Measurements from ENCODE around the gene HIVEP3. TPM values are rescaled to one million over a fixed set of nuclear protein-coding genes. Genes with fewer than 3 reads are reported as not detected.

HIVEP3 gene
- total RNA-seq, 1 experiment from 2014 or later = 6.0 TPM

GRCh38 chr1:41480204-41481108 is 438.3 kb downstream of the HIVEP3 start:
- no peak overlapping the region for H3K4me3 ChIP-seq (ENCODE audit: low read depth in 2 of 2, low read length in 2 of 2)
- TF ChIP-seq REST (IDR thresholded peaks at IDR 0.05; ENCODE audit: insufficient read depth in 1 of 2, low read depth in 2 of 2, low read length in 1 of 2) (no peak), SIN3A (IDR thresholded peaks at IDR 0.05; ENCODE audit: borderline replicate concordance, insufficient read depth, low read depth, low read length) (no peak), POLR2AphosphoS5 (IDR thresholded peaks at IDR 0.05; ENCODE audit: low read depth, low read length) (no peak), TCF7L2 (IDR thresholded peaks at IDR 0.05; ENCODE audit: low read depth, low read length) (no peak), CTCF (IDR thresholded peaks at IDR 0.05) (no peak)
- ATAC-seq (no peak), DNase-seq (ENCODE audit: low read depth, low spot score) (no peak)
- H3K27ac ChIP-seq (ENCODE audit: low read length) = no peak overlapping the region
- H3K9me3 ChIP-seq (ENCODE audit: control insufficient read depth, insufficient read depth, low read depth, low read length) = no peaks in the 10 kb centered on the region
- in situ Hi-C loops (cut with HindIII; ENCODE audit: low pct_unique_long_range_greater_than_20kb, low sequenced_read_pairs) = no loop called here
- BruUV-seq (replicated peaks) = no TSS peak
- intact Hi-C loops (cut with micrococcal nuclease; ENCODE audit: unreplicated experiment) = no loop called here
- POLR2A ChIA-PET = no interaction called here
- peaks cover 9% of the 10 kb centered on the region for H3K4me1 ChIP-seq (ENCODE audit: control insufficient read depth, insufficient read depth, low read length)
- no peaks in the 10 kb centered on the region for H3K27me3 ChIP-seq (ENCODE audit: control insufficient read depth, insufficient read depth, low read length)
- CTCF ChIA-PET = no interaction called here
- no peaks in the 10 kb centered on the region for H3K36me3 ChIP-seq (ENCODE audit: control insufficient read depth, insufficient read depth, low read length)

- in situ Hi-C loops (cut with HindIII; ENCODE audit: low pct_unique_long_range_greater_than_20kb, low sequenced_read_pairs) (no loop called here), intact Hi-C loops (cut with micrococcal nuclease; ENCODE audit: unreplicated experiment) (no loop called here)
- no peaks in the 10 kb centered on the region for H3K9me3 ChIP-seq (ENCODE audit: control insufficient read depth, insufficient read depth, low read depth, low read length)
- ChIA-PET POLR2A (no interaction called here), CTCF (interaction anchor here (0.7 kb wide), 1 partner anchor 17 kb away, joined by 4 read pairs; no protein-coding TSS in a partner anchor)
- H3K36me3 ChIP-seq (ENCODE audit: control insufficient read depth, insufficient read depth, low read length) = no peaks in the 10 kb centered on the region
- DNase-seq (ENCODE audit: low read depth, low spot score) (no peak), ATAC-seq (no peak)
- H3K27ac ChIP-seq (ENCODE audit: low read length) = no peak overlapping the region
- H3K27me3 ChIP-seq (ENCODE audit: control insufficient read depth, insufficient read depth, low read length) = no peaks in the 10 kb centered on the region
- peaks cover 4% of the 10 kb centered on the region for H3K4me1 ChIP-seq (ENCODE audit: control insufficient read depth, insufficient read depth, low read length)
- no TSS peak for BruUV-seq (replicated peaks)
- H3K4me3 ChIP-seq (ENCODE audit: low read depth in 2 of 2, low read length in 2 of 2) = no peak overlapping the region
- TF ChIP-seq CTCF (IDR thresholded peaks at IDR 0.05) (no peak), POLR2AphosphoS5 (IDR thresholded peaks at IDR 0.05; ENCODE audit: low read depth, low read length) (no peak), SIN3A (IDR thresholded peaks at IDR 0.05; ENCODE audit: borderline replicate concordance, insufficient read depth, low read depth, low read length) (no peak), REST (IDR thresholded peaks at IDR 0.05; ENCODE audit: insufficient read depth in 1 of 2, low read depth in 2 of 2, low read length in 1 of 2) (no peak), TCF7L2 (IDR thresholded peaks at IDR 0.05; ENCODE audit: low read depth, low read length) (no peak)
Observed at GRCh38 chr1:41479808-41480160, 438.9 kb downstream of the HIVEP3 start.

Data from Panc1 (cell line).